GM18508 (cell line): Measurements from ENCODE around the gene HDAC10.

ENCODE experiments used
- ATAC-seq: cut with Tn5 transposase; IDR thresholded peaks from one replicate; pipeline ENCODE4 v1.9.1; 2021; ENCODE audit warnings: moderate number of reproducible peaks; ENCODE audit not compliant: insufficient read depth, unreplicated experiment

The HDAC10 gene

GRCh38 chr22:50244420-50245213, 6.4 kb downstream of the HDAC10 start, which contains the start of gene TUBGCP6:
Gene TUBGCP6 (minus strand): TSS chr22:50245023. CDS start chr22:50244459, 564 bp downstream.
- no peak for ATAC-seq

GRCh38 chr22:50243685-50244419, 7.2 kb downstream of the HDAC10 start:
- ATAC-seq = no peak

- ATAC-seq = no peak
Observed at GRCh38 chr22:50242406-50242949, 8.6 kb downstream of the HDAC10 start.

- ATAC-seq = no peak
Observed at GRCh38 chr22:50238755-50239154, 12.3 kb downstream of the HDAC10 start.

GRCh38 chr22:50236731-50237409, 14.2 kb downstream of the HDAC10 start:
- no peak for ATAC-seq

GRCh38 chr22:50233223-50233622, 17.8 kb downstream of the HDAC10 start:
- ATAC-seq = no peak

- ATAC-seq = no peak
Observed at GRCh38 chr22:50232481-50233151, 18.4 kb downstream of the HDAC10 start.

GRCh38 chr22:50229370-50229769, 21.7 kb downstream of the HDAC10 start:
- no peak for ATAC-seq

- no peak for ATAC-seq
Observed at GRCh38 chr22:50228366-50228765, 22.7 kb downstream of the HDAC10 start.

GRCh38 chr22:50227579-50228215, 23.4 kb downstream of the HDAC10 start:
- ATAC-seq = no peak

GRCh38 chr22:50226875-50227165, 24.2 kb downstream of the HDAC10 start:
- ATAC-seq = no peak

- no peak for ATAC-seq
Observed at GRCh38 chr22:50226063-50226874, 24.8 kb downstream of the HDAC10 start.

GRCh38 chr22:50225200-50225969, 25.7 kb downstream of the HDAC10 start:
- ATAC-seq = no peak

GRCh38 chr22:50224071-50224470, 27.0 kb downstream of the HDAC10 start:
- ATAC-seq = no peak

- ATAC-seq = no peak
Observed at GRCh38 chr22:50222508-50222907, 28.6 kb downstream of the HDAC10 start.

GRCh38 chr22:50221410-50222300, 29.4 kb downstream of the HDAC10 start:
- no peak for ATAC-seq

GRCh38 chr22:50220603-50221409, 30.3 kb downstream of the HDAC10 start:
- ATAC-seq = no peak
